GM19324 (cell line): ENCODE results near the gene NME3.

ENCODE experiments used
- ATAC-seq: cut with Tn5 transposase; IDR thresholded peaks from one replicate; pipeline ENCODE4 v1.9.1; 2021; ENCODE audit warnings: mild to moderate bottlenecking, moderate library complexity; ENCODE audit not compliant: unreplicated experiment, low FRiP score

NME3 gene

DNA sequence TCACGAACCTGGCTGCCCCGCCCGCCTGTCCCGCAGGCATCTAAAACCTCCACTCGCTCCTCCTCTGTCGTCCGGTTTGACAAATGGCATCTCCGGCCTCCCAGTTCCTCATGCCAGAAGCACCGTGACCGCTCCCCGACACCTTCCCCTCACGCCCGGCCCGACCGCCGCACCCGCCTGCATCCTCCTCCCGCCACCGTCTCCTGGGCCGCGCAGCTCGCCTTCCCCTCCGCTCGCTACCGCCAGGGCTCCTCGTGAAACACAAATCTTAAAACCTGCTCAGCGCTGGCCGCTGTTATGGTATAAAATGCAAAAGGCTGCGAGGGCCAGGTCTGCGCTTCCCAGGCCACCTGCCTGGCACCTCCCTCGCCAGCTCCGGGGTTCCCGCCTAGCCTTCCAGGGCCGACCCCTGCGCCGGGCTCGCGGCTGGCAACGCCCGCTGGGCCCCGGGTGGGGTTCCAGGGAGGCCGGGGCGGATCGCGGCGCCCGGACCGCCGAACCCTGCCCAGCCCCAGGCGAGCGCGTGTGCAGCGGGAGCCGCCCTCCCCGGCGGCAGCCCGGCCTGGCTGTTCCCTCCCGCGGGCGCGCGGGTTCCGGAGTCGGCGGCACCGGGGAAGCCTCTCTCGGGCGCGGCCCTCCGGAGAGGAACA, 10.5 kb upstream of the NME3 start:
- peak; percentile 3 for ATAC-seq

DNA sequence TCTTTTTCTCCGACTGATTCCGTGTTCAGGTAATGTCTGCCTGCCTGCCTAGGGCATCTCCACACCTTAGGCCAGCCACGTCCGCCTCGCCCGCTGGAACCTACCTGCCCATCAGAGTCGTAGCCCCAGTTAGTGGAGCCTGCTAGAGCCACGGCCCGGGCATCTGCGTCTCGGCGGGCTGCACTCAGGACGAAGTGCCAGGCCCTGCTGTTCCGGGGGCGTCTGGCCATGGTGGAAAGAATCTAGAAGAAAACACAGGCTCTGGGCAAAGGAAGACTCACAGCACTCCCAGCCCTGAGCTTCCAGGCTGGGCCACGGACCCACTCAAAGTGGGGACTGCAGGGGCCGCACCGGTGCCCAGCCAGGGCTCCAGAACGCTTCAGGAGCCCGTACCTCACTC, 9.9 kb upstream of the NME3 start:
- ATAC-seq = no peak

DNA sequence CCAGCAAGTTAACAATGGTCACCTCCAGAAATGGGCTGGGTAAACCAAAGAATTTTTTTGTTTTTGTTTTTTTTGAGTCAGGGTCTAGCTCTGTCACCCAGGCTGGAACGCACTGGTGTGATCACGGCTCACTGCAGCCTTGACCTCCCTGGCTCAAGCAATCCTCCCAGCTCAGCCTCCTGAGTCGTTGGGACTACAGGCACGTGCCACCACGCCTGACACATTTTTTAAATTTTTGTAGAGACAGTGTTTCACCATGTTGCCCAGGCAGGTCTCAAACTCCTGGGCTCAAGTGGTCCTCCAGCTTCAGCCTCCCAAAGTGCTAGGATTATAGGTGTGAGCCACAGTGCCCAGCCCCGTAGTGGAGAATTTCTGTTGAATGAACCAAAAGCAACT, 9.3 kb upstream of the NME3 start:
- ATAC-seq = no peak

DNA sequence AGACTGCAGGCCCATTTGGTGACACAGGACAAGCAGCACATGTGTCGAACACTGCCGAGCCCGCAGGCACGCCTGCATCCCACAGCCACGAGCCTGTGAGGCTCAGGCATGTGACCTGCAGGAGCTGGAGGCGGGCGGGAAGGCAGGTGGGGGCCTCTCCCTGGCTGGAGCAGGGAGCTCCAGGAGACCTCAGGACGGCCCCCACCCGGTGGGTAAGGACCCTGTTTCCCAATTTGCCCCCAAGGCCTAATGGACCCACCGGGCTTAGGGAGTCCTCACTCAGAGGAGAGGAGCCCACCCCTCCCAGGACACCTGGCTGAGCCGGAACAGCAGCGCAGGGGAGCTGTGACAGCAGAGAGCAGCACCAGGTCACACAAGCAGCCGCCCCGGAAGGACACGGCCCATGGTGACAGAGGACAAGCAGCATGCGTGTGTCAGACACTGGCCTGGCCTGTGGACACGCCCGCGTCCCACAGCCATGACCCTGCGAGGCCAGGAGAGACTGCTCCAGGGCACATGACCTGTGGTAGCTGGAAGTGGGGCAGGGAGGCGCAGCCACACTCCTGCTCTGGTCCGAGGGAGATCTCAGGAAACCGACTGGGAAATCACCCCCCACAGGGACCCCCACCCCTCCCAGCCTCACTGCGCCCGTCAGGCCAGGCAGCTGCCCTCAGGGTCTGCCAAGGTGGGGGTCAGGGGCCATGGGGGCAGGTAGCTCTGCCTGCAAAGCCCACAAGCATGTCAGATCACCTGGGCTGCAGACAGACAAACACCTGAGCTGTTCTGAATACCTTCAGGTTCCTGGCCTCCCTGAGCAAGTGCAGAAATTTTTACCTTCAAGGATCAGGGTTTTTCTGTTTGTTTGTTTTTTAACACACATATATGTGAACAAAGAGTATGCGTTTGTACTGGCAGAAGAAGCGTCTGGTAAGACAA, 8.7 kb upstream of the NME3 start:
- no peak for ATAC-seq

DNA sequence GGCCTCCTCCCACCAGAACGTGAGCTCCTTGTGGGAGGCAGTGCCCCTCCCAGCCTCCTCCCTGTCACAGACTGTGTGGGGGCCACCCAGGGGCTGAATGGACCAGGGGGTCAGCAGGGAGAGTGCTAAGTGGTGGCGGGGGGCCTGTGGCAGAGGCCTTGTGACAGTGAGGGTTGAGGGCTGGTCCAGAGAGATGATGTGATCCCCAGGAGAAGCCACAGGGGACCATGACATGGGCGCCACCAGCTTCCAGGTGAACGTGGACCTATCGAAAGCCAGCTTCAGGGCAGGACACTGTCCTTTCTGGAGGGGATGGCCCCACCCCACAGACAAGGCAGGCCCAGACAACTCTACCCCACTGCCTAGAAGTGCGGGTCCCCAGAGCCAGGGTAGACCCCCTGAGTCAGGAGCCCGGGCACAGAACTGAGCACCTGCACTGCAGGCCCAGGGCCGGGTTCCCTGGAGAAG, 7.9 kb upstream of the NME3 start:
- ATAC-seq = no peak

DNA sequence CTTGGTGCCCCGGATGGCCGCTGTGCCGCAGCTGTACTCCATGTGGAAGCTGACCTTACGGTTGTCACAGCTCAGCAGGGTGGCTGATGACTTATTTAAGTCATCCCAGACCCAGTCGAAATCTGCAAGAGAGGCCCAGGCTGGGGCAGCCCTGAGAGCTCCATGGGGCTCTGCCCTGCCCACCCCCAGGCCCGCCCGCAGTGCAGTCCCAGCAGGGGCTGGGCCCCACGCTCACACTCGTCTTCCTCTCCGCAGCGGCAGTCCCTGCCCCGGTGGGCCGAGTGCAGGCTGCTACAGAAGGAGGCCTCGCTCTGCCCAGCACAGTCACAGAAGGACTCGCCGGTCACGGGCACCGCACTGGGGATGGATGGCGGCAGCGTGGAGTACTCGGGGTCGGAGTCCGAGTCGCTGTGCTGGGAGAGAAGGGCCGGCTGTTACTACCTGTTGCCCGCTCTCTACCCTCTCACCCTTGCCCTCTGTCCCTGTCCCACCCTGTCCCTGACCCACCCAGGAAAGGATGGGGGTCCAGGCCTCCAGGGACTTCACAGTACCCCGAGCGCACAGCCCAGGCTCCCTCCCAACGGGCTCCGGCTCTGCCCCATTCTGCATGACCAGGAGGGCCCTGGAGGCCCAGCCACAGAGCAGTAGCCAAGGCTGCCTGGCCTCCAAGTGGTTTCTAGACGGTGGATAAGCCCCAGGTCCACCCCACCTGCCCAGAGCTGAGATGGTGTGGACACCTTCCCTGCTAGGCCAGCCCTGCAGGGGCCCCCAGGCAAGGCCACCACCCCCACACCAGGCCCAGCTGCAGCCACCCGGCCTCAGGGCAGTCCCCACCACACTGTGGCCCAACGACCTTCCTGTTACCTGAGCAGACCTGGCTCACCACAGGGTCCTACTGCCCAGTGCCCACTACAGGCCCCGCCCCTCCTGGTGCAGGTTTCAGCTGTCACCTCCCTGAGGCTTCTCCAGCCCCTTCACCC, 7.1 kb upstream of the NME3 start:
- no peak for ATAC-seq

DNA sequence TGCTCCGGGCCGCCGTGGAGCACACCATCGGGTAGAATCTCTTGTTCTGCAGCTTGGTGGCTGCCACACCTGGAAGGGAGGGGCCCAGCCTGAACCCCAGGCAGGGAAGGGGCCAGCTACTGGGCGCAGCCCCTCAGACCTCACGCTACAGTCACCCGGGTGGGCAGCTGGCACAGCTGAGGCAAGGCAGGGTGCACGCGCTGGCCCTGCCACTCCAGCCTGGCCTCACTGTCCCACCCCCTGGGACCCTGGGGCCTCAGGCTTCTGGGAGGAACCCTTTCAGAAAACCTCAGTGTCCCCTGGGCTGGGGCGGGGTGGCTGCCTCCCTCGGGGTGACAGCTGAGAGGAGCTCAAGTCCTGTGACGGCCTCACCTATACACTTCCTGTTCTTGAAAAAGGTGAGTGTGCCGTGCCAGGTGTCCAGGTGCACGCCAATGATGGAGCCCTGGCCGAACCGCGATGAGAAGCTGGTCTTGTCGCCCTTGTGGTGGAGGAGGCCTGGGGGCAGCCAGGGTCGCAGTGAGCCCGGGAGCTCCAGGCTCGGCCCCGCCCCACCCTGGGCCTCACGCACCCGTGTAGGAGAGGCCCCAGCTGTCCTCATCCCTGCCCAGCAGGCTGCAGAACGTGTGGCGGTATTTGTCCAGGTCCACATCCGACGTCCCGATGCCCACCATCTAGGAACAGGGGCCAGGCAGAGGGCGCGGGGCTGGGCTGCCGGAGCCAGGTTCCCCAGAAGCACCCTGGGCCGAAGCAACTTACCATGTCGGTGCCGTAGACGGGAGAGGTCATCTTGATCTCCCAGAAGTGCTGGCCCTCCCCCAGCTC, 6.2 kb upstream of the NME3 start:
- ATAC-seq = no peak

DNA sequence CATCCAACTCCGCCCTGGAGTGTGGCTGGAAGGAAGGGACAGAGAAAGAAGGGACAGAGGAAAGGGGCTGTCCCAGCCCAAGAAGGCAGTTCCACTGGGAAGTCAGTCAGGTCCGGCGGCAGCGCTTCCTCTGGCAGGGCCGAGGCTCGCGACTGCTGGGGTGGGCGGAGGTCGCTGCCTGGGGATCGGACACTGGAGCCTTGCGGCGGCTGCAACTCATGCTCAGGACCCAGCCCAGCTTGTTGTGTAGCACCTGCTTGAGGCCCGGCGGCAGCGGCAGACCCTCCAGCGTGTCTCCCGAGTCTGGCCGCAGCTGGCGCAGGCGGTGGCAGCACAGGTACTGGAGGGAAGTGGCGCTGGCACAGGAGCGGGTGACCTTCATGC, 5.6 kb upstream of the NME3 start:
- no peak for ATAC-seq

DNA sequence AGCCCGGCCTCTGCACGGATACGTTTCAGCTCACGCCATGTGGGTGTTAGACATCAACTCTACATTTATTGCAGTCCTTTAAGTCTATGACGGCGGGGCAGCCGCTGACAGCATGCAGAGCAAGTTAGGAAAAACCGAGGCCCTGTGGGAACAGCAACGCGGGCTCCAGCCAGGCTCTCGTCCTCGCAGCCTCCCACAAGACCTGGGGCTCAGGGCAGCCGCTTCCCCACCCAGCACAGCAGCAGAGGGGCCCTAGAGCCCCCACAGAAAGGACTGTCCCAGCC, 5.3 kb upstream of the NME3 start:
- ATAC-seq = no peak

DNA sequence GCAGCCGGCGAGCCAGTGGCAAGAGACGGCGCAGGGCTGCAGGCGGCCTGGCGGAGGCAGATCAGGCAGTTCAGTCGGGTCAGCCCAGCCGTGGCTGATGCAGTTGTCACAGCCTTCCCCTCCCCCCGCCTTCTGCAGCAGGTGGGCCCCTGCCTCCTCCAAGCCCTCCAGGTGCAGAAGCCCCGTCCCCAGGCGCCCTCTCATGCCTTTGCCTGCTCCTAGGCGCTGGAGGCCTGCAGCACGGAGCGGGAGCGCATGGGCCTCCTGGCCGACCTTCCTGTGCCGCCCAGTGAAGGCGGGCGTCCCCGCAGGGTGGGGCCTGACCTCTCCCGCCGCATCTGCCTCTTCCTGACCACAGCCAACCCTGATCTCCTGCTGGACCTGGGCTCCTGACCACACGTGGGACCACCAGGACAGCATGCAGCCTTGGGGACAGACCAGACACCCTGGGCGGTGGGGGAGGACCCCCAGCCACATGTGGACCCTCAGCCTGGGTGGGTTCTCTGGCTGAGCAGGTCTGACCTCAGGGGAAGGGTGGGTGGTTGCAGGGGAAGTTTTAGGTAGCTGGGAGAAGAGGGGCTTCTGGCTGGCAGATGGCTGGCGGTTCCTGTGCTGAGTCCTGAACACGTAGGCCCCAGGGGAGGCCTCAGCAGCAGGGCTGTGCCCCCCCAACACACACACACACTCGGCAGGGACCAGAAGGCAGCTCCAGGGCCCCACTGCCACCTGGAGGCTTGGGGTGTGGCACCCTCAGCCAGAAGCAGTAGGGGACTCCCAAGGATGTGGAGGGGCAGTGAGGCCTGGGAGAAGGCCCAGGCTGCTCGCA, 4.7 kb upstream of the NME3 start:
- ATAC-seq = no peak

DNA sequence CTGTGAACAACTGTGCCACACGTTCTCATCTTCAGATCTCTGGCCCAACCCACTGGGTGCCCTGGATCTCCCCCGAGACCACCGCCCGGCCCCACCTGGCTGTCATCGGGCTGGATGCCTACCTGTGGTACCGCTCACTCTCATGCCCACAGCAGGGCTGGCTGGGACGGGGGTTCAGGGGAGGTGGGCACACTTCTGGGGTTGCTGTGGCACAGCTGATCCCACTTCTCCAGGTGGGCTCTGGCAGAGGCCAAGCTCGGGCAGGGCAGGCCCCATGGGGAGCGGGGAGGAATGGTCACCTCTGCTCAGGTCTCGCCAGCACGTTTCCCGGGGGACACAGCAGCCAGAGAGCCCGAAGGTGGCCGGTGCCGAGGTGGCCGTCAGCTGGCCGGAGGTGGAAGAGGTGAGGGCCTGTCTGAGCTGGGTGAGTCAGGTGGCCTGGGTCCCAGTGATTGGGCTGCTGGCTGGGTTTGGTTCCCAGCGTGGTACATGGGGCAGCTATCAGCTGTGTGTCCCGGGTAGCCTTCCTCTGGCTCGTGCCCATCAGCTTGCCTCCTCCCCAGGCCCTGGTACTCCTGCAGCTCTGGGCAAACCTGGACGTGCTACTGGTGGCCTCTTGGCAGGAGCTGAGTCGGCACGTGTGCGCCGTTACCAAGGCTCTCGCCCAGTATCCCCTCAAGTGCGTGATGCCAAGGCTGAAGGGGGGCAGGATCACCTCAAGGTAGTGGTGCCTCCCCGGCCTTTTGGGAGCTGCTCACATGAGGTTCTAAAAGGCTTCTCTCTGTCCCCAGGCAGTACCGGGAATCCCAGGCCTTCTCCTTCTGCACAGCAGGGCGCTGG, 3.9 kb upstream of the NME3 start:
- ATAC-seq = no peak

DNA sequence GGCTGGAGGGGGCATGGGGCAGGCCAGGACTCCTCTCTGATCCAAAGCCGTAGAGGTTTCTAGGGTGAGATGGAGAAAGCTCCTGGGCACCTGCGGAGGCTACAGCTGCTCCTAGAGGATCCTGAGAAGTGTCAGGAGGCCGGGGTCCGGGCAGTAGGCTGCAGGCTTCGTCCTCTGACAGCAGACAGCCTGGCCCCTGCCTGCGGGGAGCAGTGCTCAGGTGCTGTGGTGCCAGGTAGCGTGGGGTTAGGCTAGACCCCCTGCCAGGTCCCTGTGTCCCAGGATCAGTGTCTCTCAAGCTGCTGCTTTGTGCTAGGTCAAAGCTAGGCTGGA, 3.1 kb upstream of the NME3 start:
- ATAC-seq = no peak

DNA sequence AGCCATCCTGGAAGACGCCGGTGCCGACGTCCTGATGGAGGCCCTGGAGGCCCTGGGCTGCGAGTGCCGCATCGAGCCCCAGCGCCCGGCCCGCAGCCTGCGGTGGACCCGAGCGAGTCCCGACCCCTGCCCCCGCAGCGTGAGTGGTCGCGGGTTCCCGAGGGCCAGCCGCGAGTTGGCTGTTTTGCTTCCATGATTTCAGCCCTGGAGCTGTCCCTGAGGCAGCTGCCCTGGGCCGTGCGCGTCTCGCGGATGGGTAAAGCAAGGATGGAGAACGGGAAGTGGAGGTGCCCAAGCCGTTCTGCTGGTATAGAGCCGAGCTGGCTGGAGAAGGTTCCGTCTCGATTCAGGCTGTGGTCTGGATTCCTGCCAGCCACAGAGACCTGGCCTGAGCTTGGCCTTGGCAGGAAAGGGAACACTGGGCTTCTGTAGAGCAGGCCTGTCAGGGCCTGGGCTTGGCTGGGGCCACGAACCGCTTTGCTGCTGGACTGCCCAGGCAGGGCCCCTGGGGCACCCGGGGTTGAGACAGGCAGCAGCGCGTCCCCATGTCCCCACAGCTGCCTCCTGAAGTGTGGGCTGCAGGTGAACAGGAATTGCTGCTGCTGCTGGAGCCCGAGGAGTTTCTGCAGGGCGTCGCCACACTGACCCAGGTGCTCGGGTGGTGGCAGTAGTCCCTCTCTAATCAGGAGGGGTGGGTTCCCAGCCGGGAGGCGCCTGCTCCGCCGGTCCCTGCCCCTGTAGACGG, 2.5 kb upstream of the NME3 start:
- no peak for ATAC-seq

DNA sequence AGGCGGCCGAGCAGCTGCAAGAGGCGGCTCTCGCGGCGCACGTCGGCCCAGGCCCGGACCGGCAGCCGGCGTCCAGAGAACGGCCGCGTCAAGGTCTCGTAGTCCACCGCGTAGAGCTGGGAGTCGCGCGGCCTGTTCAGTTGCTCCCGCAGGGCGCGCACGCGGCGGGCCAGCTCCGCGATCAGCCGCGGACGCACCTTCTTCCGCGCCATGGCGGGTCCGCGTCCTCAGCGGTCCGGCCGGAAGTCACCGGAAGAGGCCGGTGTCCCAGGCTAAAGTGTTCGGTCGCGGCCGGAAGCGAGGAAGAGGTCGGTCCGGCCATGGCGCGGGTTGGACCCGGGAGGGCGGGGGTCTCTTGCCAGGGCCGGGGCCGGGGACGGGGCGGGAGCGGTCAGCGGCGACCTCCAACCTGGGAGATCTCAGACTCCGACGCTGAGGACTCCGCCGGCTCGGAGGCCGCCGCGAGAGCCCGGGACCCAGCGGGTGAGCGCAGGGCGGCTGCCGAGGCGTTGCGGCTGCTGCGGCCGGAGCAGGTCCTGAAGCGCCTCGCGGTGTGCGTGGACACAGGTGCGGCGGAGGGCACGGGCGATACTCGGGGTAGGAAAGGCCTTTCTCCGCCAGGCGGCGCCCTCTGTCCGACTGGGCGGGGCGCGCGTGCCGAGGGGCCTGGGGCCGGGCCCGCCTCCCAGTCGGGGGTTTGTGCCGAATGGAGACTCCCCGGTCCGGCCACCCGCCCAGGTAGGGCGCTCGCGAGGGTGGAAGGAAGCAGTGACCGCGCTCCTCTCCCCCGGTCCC, 1.8 kb upstream of the NME3 start, which contains the start of gene MRPS34:
TSS of gene MRPS34 (minus strand) at position 227 of the 795 bp plus-strand sequence. CDS start at position 212, 15 bp downstream.
- ATAC-seq = peak; percentile 58

DNA sequence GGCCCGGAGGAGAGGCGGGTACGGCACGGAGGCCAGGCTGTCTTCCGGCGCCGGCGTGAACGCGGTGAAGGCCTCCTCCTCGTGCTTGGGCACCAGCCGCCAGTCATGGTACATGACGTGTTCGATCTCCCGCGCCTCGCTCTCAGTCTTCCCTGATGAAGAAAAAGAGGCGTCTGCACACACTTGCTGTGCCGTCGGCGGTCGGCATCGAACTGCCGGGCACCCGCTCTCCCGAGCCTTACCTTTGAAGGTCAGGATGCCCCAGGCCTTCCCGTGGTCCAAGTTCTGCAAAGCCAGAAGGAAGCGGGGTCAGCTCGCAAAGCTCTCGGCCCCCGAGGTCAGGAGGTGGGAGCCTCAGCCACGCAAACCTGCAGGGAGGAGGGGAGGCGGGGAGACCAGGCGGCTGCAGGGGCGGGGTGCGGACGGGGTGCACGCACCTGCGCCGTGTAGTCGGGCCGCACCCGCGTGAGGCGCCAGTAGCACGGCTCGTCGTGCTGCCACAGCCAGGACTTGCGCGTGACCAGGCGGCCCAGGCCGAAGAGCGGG, 1.1 kb upstream of the NME3 start, which contains the start of gene EME2:
TSS of gene EME2 (plus strand) at position 449 of the 546 bp plus-strand sequence. CDS start 418 bp downstream, outside the sequence.
- ATAC-seq = no peak

DNA sequence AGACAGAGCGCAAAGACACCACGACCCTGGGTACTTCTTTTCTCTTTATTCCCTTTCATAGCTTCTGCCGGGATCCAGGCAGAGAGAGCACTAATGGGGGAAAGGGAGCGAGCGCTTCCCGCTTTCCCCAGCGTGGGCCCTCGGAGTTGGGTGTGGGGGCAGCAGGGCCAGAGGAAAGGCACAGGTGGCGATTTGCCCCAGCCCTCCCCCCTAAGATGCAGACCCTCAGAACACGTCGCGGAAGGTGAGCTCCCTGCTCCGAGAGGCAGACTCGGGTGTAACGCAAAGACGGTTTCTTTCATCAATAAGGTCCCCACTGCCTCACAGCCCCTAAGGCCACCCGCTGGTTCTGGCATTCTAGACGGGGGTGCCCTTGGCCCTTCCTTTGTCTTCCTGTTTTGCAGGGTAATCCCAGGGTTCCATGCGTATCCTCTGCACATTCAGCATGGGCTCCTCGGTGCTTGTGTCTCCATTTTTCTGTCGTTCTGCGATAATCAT, 570 bp upstream of the NME3 start:
- no peak for ATAC-seq
